GM18873 (cell line): Measurements from ENCODE around the gene PPM1F.

Source experiments
- ATAC-seq: cut with Tn5 transposase; IDR thresholded peaks from one replicate; pipeline ENCODE4 v1.9.1; 2021; ENCODE audit warnings: mild to moderate bottlenecking, moderate library complexity, moderate number of reproducible peaks; ENCODE audit not compliant: unreplicated experiment, low FRiP score

PPM1F gene, protein sequence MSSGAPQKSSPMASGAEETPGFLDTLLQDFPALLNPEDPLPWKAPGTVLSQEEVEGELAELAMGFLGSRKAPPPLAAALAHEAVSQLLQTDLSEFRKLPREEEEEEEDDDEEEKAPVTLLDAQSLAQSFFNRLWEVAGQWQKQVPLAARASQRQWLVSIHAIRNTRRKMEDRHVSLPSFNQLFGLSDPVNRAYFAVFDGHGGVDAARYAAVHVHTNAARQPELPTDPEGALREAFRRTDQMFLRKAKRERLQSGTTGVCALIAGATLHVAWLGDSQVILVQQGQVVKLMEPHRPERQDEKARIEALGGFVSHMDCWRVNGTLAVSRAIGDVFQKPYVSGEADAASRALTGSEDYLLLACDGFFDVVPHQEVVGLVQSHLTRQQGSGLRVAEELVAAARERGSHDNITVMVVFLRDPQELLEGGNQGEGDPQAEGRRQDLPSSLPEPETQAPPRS

DNA sequence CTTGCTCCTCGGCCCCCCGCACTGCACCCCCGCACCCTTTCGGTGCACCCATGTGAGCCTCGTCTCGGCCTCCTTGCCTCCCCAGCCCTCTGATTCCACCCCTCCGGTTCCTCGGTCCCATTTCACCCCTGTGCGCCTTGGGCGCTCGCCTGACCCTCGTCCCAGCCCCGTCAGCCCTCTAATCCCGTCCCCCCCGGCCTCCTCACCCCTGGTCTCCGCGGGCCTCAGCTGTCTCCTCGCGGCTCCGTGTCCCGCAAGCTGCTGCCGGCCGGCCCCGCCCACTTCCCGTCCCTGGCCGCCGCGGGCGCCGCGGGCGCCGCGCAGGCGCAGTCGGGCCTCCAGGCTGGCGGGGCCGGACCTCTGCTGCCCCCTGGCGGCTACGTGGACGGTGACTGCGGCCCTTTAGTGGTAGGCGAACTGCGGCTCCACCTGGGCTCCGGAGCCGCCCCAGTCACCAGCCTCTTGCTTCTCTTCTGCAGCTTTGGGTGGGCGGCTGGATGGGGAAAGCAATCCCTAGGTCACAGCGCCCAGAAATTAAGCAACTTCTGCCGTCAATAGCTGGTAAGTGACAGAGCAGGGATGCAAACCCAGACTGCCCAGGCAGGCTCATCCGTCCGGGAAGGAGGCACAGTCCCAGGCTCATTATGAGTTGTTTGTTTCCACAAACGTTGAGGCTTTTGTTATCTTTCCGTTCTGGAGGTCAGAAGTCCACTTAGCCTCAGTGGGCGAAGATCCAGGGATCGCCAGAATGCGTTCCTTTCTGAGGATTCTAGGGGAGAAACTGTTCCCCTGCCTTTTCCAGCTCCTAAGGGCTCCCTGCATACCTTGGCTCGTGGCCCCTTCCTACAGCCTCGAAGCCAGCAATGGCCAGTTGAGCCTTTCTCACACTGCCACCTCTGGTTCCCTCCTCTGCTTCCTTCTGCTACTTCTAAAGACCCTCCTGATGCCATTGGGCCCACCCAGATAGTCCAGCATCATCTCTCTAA is at the start of gene PPM1F:
PPM1F (minus strand) TSS at position 263 of the 986 bp plus-strand sequence. CDS start 6,800 bp downstream, outside the sequence.
- ATAC-seq, result peak; percentile 33

GRCh38 chr22:22001664-22002525 is 49.2 kb upstream of the PPM1F start:
- ATAC-seq, result no peak

DNA sequence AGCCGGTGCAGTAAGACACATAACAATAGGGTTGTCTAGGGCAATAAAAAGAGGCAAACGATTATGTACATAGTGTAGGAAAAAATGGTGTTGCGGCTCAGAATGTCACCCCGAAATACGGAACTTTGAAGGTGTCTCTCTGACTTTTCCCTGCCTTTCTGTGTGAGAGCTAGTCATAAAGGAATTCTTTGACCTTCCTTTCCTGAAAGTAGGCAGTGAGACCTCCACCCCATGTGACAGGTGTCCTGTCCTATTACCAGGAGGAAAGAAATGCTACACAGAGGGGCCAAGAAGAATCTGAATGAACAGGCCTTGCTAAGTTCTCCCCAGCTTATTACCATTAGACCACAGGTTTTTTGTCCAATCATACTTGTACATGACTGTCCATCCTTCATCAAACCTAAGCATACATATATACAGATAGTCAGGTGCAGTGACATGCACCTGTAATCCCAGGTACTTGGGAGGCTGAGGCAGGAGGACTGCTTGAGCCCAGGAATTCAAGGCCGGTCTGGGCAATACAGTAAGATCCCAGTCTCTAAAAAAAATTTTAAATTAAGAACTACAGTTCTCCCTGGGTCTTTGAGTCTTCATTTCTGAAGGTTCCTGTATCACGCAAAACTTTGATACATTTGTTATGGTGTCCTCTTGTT is 46.1 kb upstream of the PPM1F start:
- ATAC-seq, result no peak

GRCh38 chr22:21996175-21996720 is 43.6 kb upstream of the PPM1F start:
- ATAC-seq, result no peak

DNA sequence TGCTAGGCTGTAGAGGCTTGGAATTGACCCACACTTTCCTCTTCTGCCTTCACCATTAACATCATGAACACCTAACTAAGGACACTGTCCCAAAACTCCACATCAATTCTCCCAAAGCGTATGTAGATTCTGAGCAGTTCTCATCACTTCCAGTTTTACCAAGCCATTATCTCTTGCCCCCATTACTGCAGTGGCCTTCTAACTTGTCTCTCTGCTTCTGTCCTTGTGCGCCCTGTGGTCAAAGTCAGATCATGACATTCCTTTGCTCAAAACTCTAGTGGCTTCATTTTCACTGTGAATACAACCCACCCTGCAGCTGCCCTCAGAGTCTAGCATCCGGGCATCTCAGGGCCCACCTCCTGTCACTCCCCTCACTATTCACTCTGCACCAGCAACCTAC is 43.0 kb upstream of the PPM1F start:
- no peak for ATAC-seq

- ATAC-seq, result no peak
Measured at GRCh38 chr22:21994881-21995444, 42.3 kb upstream of the PPM1F start.

DNA sequence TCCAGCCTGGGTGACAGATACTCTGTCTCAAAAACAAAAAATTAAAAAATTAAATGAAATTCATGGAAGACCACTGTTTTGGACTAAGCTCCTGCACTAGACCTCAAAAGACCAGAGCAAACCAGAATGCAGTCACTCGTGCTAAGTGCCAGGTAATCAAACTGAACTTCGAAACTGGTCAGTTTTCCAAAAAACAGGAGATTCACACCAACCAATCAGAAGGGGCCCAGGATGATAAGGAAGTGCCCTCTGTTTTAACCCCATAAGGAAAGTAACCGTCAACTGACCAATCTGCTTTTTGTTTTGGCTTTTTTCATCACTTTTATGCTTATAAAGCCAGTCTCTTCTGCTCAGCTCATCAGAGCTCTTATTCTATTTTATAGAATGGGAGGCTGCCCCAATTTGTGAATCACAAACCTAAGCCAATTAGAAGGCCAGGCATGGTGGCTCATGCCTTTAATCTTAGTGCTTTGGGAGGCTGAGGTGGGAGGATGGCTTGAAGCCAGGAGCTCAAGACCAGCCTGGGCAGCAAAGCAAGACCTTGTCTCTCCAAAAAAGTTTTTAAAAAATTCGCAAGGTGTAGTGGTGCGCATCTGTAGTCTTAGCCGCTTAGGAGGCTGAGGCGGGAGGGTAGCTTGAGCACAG is 40.1 kb upstream of the PPM1F start:
- ATAC-seq, result no peak

GRCh38 chr22:21991774-21992173 is 39.1 kb upstream of the PPM1F start:
- no peak for ATAC-seq

DNA sequence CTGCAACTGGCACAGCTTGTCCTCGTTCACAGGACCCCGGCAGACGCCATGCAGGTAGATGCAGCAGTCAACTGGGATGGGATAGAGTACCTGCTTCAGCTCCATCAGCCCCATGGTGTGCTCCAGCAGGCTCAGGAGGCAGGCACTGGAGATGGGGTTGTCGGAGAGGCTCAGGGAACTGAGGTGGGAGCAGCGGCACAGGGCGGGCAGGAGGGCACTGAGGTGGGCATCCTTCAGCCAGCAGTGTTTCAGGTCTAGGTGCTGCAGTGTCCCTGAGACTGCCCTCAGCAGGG is 38.6 kb upstream of the PPM1F start:
- no peak for ATAC-seq

- ATAC-seq, result no peak
Measured at GRCh38 chr22:21990445-21991303, 38.0 kb upstream of the PPM1F start.

- no peak for ATAC-seq
Measured at GRCh38 chr22:21989049-21989448, 36.4 kb upstream of the PPM1F start.

DNA sequence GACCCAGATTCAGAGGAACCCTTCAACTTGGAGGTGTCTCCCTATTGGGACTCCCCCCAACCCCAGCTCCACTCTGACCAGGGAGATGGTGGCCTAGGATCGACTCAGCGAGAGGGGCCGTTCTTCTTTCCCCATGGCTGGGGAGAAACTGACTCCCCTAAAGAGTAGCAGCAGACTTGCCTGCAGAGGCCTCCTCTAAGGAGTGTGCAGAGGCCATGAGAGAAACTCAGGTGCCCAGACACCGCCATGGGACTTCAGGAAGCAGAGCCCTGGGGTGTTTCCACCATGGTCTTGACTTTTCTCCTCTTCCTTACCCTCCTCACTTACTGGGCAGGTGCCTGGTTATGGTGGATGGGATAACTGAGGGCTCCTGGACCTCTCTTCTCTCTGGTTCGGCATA is 32.6 kb upstream of the PPM1F start:
- no peak for ATAC-seq

DNA sequence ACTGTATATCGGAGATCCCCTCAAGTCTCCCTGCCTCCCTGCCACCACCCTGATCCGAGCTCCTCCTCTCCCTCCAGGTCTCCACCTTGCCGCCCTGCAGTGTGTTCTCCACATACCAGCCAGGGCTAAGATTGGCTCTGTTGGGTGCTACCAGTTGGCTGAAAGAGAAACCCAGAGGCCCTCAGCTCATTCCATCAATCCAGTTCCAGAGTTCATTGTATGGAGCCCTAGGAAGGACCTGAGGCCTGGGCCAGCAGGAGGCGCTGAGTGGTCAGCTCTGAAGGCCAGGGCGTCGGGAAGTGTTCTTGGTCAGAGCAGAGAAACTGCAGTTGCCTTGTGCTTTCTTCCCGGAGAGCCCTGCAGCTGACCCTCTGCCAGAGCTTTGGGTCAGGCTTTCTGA is 32.1 kb upstream of the PPM1F start:
- no peak for ATAC-seq

GRCh38 chr22:21982338-21982965 is 29.8 kb upstream of the PPM1F start, which contains the start of gene TOP3B:
TOP3B (minus strand) TSS chr22:21982787; CDS start chr22:21975709, 7,078 bp downstream.
- ATAC-seq, result no peak

DNA sequence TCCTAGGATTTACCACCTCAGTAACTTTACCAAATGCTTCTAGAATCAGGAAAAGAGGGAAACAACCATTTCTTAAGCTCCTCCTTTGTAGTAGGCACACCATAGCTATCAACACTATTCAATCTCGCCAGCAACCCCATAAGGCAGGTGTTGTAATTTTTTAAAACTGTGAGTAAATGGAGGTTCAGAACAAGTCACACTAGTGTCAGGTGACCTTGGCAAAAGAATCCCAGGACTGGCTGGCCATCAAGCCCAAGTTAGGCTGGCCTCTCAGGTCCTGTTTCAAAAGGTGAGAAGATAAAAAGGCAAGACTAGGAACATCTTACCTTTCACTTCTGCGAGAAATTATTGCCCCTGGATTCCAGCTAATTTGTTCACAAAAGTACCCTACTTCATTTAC is 29.2 kb upstream of the PPM1F start:
- no peak for ATAC-seq

GRCh38 chr22:21980547-21980946 is 27.9 kb upstream of the PPM1F start:
- ATAC-seq, result no peak
